Thymus (tissue), 11 donors: Measurements from ENCODE around the gene RNF17. TPM values are rescaled to one million over a fixed set of nuclear protein-coding genes. Genes with fewer than 3 reads are reported as not detected.

Source experiments
- DNase-seq, 9 donors: peaks; one replicate each; pipeline ENCODE4 v3.0.0-alpha.2; 2013; ENCODE audit warnings: low spot score in 9 of 9, low read depth in 6 of 9, missing footprints in 1 of 9
- H3K27ac ChIP-seq, 2 donors: one replicate each; pipeline ENCODE4 v1.5.1; 2013; ENCODE audit warnings: control low read depth in 1 of 2, low read depth in 1 of 2, low read length in 1 of 2, mild to moderate bottlenecking in 1 of 2, moderate library complexity in 1 of 2
- H3K27me3 ChIP-seq, 2 donors: one replicate each; pipeline ENCODE4 v1.5.1; 2013; ENCODE audit warnings: low read length in 1 of 2; ENCODE audit not compliant: control insufficient read depth in 2 of 2, insufficient read depth in 1 of 2
- H3K36me3 ChIP-seq, 2 donors: one replicate each; pipeline ENCODE4 v1.5.1; 2013; ENCODE audit warnings: low read length in 1 of 2, mild to moderate bottlenecking in 1 of 2, moderate library complexity in 1 of 2; ENCODE audit not compliant: control insufficient read depth in 2 of 2, insufficient read depth in 2 of 2
- H3K4me1 ChIP-seq, 2 donors: one replicate each; pipeline ENCODE4 v1.5.1; 2013; ENCODE audit warnings: low read length in 2 of 2; ENCODE audit not compliant: control insufficient read depth in 2 of 2, insufficient read depth in 2 of 2
- H3K4me3 ChIP-seq, 2 donors: one replicate each; pipeline ENCODE4 v1.5.1; 2013; ENCODE audit warnings: low read length in 2 of 2, control low read depth in 1 of 2, mild to moderate bottlenecking in 1 of 2
- H3K9me3 ChIP-seq, 2 donors: one replicate each; pipeline ENCODE4 v1.5.1; 2013; ENCODE audit warnings: low read length in 1 of 2, mild to moderate bottlenecking in 1 of 2; ENCODE audit not compliant: control insufficient read depth in 2 of 2, insufficient read depth in 1 of 2
- WGBS: extraction: QIAGEN DNeasy Blood & Tissue Kit; methylation state at CpG from one replicate; pipeline ENCODE4 v1.1.7; 2013; 5-methylcytosine and 5-hydroxymethylcytosine counted together
- polyA plus RNA-seq: library from polyadenylated mRNA; stranded (reverse); fragments of 200-250 nt; gene quantifications from one replicate; pipeline ENCODE4 v1.2.3, GENCODE V29; 2013
- total RNA-seq: library from RNA; stranded (reverse); fragments of 120-200 nt; gene quantifications from one replicate; pipeline ENCODE4 v1.2.4, GENCODE V29; 2013
- donor health status: healthy.

RNF17 gene
- total and polyA plus RNA-seq, 2 donors: 0.05 to 0.34 TPM

DNA sequence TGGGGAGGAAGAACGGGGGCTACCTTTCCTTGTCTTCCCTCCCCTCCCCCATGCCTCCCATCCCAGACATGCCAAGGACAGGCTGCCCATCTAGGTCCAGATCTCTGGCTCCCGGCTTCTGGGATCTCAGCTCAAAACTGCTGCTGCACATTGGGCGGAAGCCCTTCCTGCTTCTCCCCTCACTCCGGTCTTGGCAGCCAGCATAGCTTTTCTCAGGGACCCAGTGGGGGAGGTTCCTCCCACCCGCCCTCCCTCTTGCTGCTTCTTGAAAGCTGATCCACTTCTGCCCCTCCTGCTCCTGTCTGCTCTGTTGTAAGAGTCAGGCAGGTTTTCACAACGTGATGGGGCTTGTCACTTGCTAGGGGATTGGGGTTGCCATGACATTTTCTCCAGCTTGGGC lies 21.7 kb upstream of the RNF17 start:
- H3K4me3 ChIP-seq: no peak overlapping the region
- 75% methylated on average over 6 of the region's 6 CpGs for WGBS
- DNase-seq: peak in 1 of 9 donors; percentile 24
- no peak overlapping the region for H3K27ac ChIP-seq
- no peaks in the 10 kb centered on the region for H3K36me3 ChIP-seq
- no peaks in the 10 kb centered on the region for H3K9me3 ChIP-seq
- H3K27me3 ChIP-seq: peaks cover 29 to 41% of the 10 kb centered on the region in 2 donors
- H3K4me1 ChIP-seq: peaks cover 0 to 3% of the 10 kb centered on the region in 2 donors

DNA sequence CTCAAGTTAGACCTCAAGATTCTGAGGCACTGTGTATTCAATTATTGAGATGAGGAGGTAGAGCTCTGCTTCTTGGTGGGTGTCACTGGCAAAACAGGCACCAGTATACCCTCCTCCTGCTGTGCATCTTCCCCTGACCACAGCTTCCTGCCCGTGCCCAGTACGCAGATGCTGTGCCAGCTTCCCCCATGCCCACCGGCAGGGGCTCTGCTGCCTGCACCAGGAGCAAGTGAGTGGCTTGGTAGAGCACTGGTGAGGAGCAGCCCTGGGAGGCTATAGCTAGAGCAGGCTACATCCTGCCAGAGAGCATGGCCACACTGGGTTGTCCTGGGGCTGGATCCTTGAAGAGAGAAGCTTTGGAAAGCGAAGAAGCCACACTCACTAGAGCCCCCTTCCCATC lies 21.0 kb upstream of the RNF17 start:
- Histone ChIP-seq H3K36me3 (no peaks in the 10 kb centered on the region), H3K4me3 (no peak overlapping the region), H3K4me1 (peaks cover 0 to 3% of the 10 kb centered on the region in 2 donors), H3K9me3 (no peaks in the 10 kb centered on the region), H3K27ac (no peak overlapping the region), H3K27me3 (peaks cover 36 to 48% of the 10 kb centered on the region in 2 donors)
- no peak for DNase-seq
- 27% methylated on average over 4 of the region's 4 CpGs for WGBS

DNA sequence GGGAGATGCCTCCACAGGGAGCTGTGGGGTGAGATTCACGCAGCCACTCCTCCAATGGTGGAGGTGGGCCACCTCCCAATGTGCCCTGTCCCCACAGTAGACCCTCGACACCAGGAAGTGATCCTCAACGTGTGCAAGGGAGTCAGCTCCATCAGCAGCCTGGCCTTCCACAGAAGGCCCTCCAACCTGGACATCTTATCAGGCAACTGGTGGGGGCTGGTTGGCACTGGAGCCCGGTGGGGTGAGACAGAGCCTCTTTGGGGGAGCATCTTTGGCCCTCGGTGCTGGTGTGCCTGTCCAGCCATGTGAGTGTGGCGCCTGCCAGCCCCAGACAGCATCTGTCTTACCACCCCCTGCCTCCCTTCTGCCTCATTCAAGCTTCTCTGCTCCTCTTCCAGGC lies 19.7 kb upstream of the RNF17 start:
- H3K27me3 ChIP-seq: peaks cover 45 to 60% of the 10 kb centered on the region in 2 donors
- WGBS: 92% methylated on average over 6 of the region's 6 CpGs

DNA sequence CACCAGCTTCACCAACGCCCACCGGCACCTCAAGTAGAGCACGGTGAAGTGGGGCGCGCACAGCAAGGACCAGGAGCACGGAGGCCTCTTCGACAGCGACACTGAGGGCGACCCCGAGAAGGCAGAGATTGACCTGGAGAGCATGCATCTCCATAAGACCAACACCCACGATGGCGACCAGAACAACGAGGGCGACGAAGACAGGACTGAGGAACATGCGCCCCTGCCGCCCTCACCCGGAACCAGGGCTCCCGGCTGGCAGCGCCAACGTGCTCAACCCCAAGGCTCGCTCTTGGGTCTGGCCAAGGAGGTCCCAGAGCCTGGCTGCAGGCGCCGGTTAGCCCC lies 18.5 kb upstream of the RNF17 start:
- Histone ChIP-seq H3K36me3 (no peaks in the 10 kb centered on the region), H3K9me3 (no peaks in the 10 kb centered on the region), H3K4me3 (no peak overlapping the region), H3K27ac (no peak overlapping the region), H3K4me1 (peaks cover 0 to 3% of the 10 kb centered on the region in 2 donors), H3K27me3 (peaks cover 45 to 69% of the 10 kb centered on the region in 2 donors)
- WGBS: 47% methylated on average over 24 of the region's 24 CpGs
- DNase-seq: no peak

More for the DNA sequence above, 19.7 kb upstream of the RNF17 start:
- no peak for DNase-seq
- no peaks in the 10 kb centered on the region for H3K36me3 ChIP-seq
- no peaks in the 10 kb centered on the region for H3K9me3 ChIP-seq
- H3K4me1 ChIP-seq: peaks cover 0 to 3% of the 10 kb centered on the region in 2 donors
- H3K27ac ChIP-seq: no peak overlapping the region
- H3K4me3 ChIP-seq: no peak overlapping the region

DNA sequence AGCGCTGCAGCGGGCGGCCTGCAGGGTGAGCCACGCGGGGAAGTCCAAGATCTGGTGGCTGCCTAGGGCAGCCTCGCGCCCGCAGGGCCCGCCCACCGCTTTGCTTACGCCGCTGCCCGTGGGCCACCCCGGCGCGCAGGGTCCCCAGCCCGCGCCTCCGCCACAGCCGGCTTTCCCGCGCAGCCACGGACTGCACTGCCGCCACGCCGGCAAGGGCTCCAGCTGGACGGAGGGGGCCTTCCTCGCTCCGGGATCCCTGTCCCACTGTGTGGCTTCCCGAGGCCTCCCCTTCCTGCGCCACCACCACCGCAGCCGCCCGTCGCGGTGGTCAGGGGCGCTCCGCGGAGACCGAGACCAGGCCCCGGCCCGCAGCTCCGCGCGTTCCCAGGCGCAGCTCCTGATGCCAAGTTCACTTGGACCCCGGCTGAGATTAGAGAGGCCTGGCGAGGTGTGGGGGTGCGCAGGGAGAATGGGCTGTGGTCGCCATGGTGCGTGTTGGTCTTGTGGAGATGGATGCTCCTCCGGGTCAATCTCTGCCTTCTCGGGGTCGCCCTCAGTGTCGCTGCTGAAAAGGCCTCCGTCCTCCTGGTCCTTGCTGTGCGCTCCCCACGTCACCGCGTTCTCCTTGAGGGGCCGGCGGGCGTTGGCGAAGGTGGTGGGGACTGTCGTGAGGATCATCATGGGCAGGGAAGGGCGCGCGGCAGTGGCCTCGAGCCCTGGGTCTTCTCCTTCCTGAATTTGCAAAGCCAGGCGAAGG lies 17.9 kb upstream of the RNF17 start:
- Histone ChIP-seq H3K27me3 (peaks cover 45 to 69% of the 10 kb centered on the region in 2 donors), H3K36me3 (no peaks in the 10 kb centered on the region), H3K4me3 (no peak overlapping the region), H3K27ac (no peak overlapping the region), H3K4me1 (peaks cover 0 to 3% of the 10 kb centered on the region in 2 donors), H3K9me3 (no peaks in the 10 kb centered on the region)
- 4% methylated on average over 70 of the region's 70 CpGs for WGBS
- no peak for DNase-seq

DNA sequence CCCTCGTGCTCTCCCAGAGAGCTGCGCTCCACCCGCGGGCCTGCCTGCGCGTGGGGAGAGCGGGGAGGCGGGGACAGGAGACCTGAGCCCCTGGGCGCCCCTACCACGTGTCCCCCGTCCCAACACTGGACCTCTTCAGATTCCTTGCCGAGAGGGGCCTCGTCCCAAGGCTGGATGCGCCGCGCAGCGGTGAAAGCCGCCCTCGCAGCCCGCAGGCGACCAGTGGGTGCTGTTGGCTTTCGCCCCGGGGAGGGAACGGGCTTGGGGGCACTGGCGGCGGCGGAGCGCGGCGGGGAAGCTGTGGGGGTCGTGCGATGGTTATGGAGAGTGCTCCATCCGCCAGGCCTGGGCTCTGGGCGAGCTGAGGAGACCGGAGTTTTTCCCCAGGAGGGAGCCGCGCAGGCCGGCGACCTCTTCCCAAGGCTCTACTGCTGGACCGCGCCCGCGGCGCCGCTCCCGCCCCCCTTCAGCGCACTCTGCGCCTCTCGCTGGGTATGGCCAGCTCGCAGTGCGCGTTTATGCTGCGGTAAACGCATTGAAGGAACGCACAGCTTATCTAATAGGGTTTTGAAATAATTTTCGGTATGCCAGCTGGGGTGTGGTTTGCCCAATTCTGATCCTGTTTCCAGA lies 17.2 kb upstream of the RNF17 start:
- Histone ChIP-seq H3K9me3 (no peaks in the 10 kb centered on the region), H3K4me1 (peaks cover 0 to 3% of the 10 kb centered on the region in 2 donors), H3K4me3 (peak overlapping the region in 1 of 2 donors; percentile 33), H3K27ac (no peak overlapping the region), H3K36me3 (no peaks in the 10 kb centered on the region), H3K27me3 (peaks cover 45 to 69% of the 10 kb centered on the region in 2 donors)
- DNase-seq: no peak
- WGBS: 1% methylated on average over 56 of the region's 56 CpGs

DNA sequence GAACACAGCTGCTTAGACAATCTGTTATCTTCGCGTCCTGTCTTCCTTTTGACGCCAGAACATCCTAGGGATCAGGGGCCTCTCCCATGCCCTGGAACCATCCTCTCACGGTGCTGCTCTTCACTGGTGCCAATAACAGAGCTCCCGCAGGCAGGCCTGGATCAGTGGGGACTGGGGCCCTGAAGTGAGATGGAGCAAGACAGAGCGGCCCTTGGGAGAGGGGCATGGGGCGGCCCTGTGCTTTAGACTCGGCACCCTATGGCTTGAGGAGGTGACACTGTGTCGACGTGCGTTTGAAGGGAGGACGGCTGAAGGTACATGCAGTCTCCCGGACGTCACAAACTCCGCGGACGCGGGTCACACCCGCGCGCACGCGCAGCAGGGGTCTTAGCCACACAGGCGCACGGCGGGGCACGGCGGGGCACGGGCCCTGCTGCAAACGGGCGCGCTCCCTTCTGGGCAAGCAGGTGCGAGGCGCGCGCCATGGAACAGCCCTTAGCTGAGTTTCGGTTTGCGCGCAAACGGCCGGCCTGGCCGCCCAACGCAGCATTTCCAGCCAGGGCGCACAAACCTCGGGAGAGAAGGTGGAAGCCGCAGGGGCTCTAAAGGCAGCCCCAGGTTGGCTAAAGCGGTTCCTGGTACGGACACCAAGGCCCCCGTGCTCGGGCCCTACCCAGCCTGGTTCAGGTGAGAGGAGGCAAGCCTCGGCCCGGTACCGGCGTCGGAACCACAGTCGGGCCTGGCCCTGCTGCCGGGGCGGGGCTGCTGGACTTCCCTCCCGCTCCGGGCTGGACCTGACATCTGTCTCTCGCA lies 16.5 kb upstream of the RNF17 start:
- DNase-seq: no peak

DNA sequence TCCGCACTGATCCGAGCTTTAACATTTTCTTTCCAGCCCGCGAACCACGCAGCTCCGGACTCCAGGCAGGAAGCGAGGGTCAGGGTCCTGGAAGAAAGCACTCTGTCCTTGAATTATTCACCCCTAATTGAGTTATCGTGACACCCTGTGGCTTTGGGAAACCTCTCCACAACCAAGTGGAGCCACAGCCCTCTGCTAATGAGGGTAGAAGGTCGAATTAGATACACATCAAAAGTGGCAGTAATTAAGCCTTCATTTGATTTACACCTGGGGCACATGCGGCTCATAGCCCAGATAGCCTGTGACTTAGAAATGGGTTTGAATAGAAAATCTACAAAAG lies 15.9 kb upstream of the RNF17 start:
- peaks cover 45 to 66% of the 10 kb centered on the region in 2 donors for H3K27me3 ChIP-seq
- H3K4me3 ChIP-seq: no peak overlapping the region
- no peak for DNase-seq
- no peaks in the 10 kb centered on the region for H3K9me3 ChIP-seq
- no peaks in the 10 kb centered on the region for H3K4me1 ChIP-seq
- WGBS: 5% methylated on average over 10 of the region's 10 CpGs
- H3K36me3 ChIP-seq: no peaks in the 10 kb centered on the region
- H3K27ac ChIP-seq: no peak overlapping the region

More for the DNA sequence above, 16.5 kb upstream of the RNF17 start:
- Histone ChIP-seq H3K9me3 (no peaks in the 10 kb centered on the region), H3K4me3 (peak overlapping the region in 1 of 2 donors; percentile 33), H3K4me1 (peaks cover 0 to 3% of the 10 kb centered on the region in 2 donors), H3K27me3 (peaks cover 45 to 69% of the 10 kb centered on the region in 2 donors), H3K27ac (no peak overlapping the region), H3K36me3 (no peaks in the 10 kb centered on the region)
- WGBS: 2% methylated on average over 61 of the region's 61 CpGs

DNA sequence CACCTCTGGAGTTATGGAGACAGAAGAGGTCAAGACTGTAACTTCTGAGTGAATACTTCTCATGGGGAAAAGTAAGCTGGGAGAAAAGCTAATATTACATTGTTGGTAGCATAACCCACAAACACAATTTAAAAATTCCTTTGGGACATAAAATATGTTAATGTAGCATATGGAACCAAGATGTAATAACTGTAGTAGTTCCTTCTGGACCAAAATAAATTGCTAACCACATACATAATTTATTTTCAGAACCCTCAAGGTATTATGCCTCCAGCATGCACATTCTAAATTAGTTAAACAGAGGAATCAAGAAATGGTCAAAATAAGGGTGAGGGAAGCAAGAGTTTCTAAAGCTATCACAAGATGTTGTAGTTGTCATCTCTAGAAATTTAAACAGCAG lies 4.8 kb upstream of the RNF17 start:
- no peaks in the 10 kb centered on the region for H3K36me3 ChIP-seq
- no peak overlapping the region for H3K27ac ChIP-seq
- H3K9me3 ChIP-seq: peaks cover 1 to 3% of the 10 kb centered on the region in 2 donors
- H3K4me1 ChIP-seq: no peaks in the 10 kb centered on the region
- no peaks in the 10 kb centered on the region for H3K27me3 ChIP-seq
- no peak overlapping the region for H3K4me3 ChIP-seq
- no peak for DNase-seq
